GM20431 (cell line): ENCODE data around the gene NABP1.
"Not testable (repeated sequence)": the region's sequence is repeated elsewhere in the genome, so short reads cannot be mapped to it uniquely, and the experiment has no call there.

Experiments used
- in situ Hi-C: fragments of 300-500 bp; cut with MseI, MboI; formaldehyde crosslinking; loops from one replicate; pipeline ENCODE4 v1.15.0; 2020; ENCODE audit warnings: low sequenced_read_pairs; ENCODE audit not compliant: unreplicated experiment

Gene NABP1, protein sequence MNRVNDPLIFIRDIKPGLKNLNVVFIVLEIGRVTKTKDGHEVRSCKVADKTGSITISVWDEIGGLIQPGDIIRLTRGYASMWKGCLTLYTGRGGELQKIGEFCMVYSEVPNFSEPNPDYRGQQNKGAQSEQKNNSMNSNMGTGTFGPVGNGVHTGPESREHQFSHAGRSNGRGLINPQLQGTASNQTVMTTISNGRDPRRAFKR

DNA sequence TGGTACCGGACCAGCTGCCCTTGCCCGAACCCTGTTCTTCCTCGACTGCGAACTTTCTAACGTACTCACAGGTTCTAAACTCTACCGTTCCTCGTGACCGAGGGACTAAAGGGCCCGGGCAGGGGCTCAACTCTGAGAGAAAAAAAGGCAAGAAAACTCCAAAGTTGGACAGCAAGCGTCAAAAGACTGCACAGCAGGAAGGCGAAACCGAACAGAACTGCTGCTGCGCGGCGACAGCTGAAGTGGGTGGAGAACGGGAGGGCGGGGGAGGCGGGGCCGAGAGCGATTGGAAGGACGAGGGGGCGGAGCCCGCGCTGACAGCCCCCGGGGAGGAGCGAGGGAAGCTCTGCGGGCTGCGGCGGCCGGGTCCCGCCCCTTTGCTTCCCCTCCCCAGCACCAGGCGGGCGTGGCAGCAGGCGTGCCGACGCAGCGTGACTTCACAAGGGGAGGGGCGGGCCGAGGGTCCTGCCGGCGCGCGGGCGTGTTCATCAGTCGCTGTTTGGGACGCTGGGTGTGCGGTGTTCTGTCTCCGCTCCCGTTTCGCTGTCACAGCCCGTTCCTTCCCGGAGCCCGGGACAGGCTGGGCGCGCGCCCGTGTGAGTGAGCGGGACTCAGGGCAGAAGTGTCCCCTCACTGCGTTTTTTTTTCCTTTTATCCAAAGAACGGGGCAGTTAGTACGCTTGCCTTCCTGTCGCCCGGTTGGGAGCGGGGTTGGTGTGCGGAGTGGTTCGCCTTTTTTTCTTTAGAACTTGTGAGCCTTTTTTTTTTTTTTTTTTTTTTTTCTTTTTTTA is at the start of gene NABP1:
Gene NABP1, plus strand, starts transcription at position 491 of the 791 bp plus-strand sequence. CDS start 479 bp downstream, outside the sequence.
- in situ Hi-C loops = no loop called here

DNA sequence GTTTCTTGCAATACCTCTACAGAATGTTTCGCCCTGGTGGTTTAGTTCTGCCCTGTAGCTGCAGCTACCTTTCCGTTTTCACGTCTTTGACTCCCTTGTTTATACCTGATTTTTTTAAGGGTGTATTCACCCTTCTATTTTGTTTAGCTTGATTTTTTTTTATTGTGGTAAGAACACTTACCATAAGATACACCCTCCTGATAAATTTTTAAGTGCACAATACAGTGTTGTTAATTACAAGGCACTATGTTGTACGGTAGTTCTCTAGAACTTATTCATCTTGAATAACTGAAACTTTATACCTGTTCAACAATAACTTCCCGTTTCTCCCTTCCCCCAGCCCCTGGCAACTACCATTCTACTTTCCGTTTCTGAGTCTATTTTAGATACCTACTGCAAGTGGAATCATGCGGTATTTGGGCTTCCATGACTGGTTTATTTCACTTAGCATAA is 48.9 kb upstream of the NABP1 start:
- in situ Hi-C loops = no loop called here

DNA sequence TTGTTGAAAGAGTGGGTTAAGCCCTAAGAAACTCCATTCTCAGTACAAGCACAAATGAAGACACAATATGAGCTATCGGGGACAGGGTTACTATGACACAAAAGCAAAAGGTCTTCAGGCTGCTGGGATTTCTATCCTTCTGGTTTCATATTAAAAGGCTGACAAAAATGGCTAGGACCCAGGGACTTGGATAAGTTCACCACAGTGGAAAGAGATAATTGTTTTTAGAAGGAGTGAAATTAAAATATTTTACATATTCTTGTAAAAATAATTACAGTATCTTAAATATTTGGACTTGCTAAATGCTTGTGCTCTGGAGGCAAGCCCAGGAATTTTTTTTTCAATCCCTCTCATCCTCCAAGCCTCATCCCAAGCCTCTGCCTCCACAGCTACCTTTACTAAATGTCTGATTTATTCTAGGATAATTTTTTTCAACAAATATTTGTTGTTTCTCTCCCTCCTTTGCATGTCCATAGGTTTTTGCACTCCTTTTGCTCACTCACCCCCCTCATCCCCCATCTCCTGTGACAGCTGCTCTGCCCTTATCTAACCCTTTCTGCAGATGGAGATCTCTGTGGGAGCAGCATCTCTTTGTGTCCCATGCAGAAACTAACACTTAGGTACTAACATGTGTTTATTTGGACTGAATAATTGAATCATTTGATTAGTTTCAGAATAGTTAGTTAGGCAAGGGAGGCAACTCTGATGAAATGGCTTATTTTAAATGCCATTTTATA is 47.8 kb upstream of the NABP1 start:
- in situ Hi-C loops = no loop called here

DNA sequence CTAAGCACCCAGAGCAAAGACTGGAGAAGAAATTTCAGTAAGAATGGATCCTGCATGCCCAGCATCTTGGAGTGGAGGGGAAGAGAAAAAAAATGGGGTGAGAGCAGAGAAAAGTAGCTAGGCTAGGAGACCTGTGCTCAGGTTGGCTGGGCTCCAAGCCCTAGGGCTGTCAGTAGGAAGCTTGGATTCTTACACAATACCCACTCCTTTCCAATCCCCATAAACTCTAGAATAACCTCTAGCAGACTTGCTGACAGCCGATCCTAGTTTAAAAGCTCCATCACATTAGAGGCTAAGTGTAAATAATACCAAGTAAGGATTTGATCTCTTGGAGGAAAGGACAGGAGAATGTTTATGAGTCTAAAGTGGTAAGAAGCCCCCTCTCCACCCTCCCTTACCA is 46.2 kb upstream of the NABP1 start:
- in situ Hi-C loops = no loop called here

DNA sequence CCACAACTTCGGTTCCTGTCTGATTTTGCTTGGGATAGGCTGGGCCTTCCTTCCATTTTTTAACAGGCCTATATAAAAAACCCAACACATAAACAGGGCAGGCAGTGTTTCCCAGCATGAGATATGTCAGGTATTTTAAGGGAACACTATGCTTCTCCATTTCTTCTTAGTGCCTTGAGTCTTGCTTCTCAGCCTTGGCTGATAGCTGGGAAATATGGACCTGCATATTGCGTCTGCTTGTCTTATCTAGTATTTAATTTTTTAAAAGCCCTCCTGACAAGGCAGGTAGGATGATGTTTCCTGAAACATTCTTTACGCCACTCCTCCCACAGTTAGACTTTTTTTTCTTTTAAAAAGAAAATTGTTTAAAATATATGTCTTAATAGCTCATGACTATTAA is 45.5 kb upstream of the NABP1 start:
- in situ Hi-C loops = no loop called here

DNA sequence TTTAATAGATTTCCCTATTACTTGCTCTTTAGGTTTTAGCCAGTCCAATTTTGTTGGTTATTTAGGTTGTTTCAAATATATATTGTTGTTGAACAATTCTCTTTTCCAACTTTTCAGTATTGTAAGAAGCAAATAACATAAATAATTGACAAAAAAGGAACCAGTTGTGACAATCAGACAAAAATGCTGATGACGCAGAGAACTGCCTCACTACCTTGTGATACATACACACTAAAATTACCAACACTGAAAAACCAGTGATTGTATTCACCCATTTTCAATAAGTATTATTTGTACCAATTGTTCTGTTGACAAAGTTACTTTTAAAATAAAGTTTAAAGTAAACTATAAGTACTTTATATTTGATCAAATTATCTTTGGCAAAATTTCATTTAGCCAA is 43.1 kb upstream of the NABP1 start:
- in situ Hi-C loops = no loop called here

DNA sequence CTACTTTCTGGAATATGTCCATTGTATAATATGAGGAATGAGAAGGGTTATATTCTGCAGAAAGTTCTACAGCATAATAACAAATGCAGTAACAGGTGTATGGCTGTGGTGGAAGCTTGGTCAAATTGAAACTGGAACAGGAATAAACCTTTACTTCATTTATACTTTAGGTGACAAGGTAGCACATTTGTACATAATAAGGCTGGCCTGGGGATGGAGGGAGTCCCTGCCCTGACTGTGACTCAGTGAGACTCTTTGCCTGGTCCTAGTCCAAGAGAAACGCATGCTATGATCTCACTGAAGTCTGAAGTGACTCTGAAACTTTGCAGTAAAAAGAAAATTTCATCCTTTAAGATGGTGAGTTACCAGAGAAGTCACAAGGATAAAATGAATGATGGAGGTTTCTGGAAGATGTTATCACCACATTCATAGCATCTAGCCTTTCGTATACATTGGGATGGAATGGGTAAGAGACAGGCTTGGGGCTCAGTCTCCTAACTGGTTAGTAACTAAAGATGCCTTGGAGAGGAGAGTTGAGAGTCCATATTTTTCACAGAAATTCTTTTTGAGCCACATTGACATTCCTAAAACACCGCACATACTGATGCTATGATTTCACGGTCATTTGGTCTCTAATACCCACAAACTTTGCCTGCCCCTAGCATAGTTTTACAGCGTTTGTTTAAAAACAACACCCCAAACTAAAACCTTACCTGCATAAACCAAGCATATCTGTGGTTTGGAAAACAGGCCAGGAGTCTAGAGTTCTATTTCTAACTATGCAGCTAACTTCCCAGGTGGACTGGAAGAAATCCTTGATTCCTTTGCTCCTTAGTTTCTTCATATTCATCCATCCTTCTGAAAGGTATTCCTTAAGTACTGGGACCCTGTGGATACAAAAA is 42.4 kb upstream of the NABP1 start:
- in situ Hi-C loops = no loop called here

DNA sequence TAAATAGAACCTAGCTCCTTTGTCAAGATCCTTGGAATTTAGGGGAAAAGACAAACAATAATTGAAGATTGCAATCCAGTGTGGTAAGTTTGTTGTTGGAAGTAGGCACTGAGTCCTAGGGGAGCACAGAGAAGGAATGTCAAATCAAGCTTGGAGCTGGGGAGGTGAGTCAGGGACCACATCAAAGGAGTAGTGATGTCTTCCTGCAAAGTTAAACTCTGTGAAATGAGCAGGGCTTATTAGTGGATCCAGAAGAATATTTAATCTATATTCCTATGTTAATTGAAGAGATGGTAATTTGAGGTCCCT is 41.7 kb upstream of the NABP1 start:
- in situ Hi-C loops = no loop called here

DNA sequence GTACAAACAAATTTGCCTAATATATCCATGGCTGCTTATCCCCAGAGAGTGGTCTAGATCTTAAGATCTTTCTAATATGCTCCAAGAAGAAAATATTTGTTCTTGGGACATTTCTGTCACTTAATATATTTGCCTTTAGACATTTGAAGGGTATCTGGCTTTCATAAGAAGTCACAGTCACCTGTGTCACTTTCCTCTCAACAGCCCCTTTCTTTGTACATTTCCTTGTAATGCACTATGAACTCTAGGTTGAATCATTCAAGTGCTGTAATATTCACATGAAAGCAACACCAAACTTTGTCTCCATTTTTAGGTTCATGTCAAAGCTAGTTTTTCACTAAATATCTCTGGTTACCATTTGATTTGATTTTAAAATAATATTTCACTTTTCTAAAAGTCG is 41.4 kb upstream of the NABP1 start:
- in situ Hi-C loops = no loop called here

DNA sequence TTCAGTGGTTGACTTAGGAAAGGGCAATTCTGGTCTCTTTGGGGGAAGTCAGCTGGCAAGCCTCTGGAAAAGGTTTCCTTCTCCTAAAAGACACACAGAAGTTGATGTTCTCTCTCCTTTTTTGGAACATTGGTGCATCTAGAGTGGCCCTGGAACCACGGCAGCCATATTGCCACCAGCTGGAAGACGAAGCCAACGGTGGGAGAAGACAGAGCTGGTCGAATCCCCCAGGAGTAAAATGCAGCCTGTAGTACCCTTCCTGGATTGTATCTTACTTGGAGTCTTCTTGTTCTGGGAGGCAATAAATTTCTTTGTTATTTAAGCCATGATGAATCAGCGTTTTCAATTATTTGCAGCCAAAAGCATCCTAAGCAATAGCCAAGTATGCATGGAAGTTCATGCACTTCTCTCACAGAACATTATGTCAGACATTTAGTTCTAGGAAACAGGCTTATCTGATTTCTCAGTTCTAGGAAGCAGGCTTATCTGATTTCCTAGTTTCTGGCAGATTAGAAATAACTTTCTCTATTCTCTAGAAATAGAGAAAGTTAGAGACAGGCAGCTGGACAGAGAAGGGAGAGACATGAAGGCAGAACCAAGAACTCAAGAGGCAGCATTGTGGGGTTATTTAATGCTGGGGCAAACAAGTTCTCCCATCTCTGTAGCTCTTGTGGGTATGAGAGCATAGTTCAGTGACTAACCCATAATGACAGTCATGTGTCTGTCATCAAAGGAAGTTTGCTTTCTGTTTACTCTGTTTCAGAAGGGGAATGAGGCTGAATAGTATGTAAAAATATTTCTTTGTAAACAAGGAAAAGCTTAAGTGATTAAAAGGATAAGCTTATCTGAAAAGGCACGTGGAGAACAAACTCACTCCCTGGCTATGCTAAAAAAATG is 40.5 kb upstream of the NABP1 start:
- in situ Hi-C loops = no loop called here

DNA sequence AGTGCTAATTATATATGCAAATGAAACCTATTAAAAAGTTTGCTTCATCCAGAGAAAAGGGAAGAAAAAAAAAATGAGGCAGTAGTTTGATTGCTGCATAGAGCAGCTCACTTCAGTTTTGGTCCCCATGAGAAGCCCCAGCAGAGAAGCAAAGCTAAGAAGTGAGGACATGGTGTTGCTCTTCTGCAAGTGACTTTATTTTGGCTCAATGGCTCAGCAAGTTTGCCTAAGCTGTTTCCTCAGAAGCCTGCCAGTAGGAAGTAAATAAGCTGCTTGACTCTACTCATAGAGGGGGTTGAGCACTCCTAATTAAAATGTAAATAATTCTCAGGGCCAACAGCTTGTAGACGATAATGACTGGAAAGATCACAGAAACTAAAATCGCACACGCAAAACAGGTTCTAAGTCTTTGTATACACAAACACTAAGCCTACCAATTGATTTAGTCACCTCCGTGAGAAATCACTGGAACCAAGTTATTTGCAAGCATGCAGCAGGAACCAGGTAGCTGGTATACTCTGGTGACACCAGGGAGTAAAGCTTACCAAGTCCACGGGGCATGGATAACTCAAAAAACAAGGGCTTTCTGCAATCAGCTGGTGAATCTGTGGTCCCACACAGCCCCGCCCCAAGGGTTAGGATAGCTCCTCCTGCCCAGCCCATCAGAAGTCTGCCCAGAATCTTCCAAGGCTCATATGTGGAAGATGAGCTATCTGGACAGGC is 39.7 kb upstream of the NABP1 start:
- in situ Hi-C loops = no loop called here

DNA sequence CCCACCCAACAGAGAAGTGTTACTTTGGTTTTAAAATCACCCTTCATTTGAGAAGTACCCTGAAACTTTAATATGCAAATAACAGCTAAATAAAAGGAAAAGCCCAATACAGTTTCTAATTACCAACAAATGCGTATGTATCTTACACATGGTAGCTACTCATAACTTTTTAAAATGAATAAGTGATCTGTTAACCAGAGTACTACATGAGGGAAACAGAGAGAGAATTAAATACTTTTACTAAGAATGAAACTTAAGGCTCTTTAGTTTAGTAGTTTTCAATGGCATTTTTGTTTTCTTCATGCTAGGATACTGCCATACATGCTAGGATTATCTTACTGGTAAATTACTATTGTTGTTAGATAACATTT is 39.1 kb upstream of the NABP1 start:
- in situ Hi-C loops = no loop called here

DNA sequence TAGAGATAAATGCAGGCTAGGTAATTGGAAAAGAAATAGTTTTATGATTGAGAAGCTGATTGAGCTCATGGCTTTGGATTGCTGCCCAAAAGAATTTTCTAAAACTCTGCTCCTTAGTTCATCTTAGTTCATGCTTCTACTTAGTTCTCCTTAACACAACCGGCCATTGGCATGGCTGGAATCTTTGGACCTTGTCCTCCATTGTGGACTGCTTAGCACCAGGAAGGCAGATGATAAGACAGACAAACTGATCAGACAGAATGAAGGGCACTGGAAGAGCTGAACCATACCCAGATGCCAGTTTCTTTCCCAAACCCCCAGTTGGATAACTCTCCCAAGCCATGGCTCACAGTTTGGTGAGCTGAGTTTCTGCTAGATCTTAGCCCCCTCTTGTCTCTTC is 36.3 kb upstream of the NABP1 start:
- in situ Hi-C loops = no loop called here

DNA sequence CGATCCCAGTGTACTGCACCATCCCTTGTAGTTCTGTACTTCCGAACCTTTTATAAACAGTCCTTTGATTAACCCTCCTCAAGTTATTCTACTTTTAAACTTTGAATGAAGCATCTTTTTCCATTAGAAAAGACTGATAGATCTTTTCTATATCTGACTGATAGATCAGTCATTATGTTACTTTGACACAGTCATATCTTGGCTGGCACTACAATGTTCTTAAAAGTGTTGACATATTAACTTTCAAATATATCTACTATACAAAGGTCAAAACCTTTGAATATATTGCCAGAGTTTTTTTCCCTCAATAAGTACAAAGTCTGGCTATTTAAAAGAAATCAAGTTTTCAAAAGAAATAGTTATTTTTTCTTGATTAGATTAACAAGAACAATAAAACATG is 35.4 kb upstream of the NABP1 start:
- in situ Hi-C loops = no loop called here

DNA sequence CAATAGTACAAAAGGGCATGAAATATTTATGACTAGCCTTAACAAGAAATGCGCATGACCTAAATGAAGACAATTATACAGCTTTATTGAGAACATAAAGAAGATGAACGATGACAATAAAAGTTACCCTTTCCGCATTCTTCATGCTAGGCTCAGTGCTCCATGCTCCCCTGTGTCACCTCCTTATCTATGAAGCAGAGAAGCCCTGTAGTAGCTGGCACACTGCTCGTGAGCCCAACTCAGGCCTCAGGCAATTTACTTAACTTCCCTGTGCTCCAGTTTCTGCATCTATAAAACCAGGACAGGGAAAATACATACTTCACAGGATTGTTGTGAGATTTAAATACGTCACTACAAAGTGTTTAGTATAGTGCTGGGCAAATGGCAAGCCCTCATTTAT is 34.5 kb upstream of the NABP1 start:
- in situ Hi-C loops = no loop called here

DNA sequence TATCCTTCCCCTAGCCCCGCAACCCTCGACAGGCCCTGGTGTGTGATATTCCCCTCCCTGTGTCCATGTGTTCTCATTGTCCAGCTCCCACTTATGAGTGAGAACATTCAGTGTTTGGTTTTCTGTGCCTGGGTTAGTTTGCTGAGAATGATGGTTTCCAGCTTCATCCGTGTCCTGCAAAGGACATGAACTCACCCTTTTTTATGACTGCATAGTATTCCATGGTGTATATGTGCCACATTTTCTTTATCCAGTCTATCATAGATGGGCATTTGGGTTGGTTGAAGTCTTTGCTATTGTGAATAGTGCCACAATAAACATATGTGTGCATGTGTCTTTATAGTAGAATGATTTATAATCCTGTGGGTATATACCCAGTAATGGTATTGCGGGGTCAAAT is 33.3 kb upstream of the NABP1 start:
- in situ Hi-C loops = not testable (repeated sequence)

DNA sequence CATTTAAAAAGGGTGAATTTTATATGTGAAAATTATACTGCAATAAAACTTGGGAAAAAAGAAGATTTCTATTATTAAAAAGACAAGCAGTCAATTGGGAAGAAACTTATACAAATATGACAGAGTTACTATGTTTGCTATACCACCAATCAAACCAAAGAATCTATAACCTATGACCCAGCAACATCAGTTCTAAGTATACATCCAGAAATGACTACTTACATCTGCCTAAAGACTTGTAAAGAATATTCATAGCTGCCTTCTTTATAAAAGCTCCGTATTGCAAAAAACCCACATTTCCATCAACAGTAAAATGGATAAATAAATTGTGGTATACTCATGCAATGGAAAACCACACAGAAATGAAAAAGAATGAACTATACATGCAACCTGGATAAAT is 32.9 kb upstream of the NABP1 start:
- in situ Hi-C loops = no loop called here

DNA sequence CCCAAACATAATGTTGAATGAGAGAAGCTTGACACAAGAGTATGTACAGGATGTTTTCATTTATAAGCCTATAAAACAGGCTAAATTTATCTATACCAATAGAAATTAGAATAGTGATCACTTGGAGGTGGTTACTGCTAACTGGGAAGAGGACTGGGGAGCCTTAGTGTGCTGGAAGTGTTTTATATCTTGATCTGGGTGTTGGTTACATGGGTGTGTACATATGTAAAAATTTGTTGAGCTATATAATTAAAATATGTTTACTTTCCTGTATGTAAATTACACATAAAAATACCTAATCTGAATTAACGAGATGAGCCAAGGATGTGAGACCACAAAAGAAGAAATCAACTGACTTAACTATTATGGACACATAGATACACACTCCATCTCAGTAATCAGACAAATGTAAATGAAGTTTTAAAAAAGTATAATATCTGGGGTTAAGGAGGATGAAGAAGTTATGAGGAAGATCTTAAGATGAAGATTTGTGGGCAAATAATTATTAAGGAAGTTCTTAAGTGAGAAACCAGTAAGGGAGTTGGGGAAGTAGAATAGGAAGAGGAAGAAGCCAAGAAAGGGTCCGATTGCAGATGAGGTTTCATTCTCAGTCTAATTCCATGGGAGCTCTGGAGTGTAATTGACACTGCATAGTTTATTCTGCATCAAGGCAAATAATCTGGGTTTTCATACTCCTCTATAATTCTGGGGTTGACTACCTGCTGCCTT is 32.3 kb upstream of the NABP1 start:
- in situ Hi-C loops = no loop called here
